HG03025 (cell line): Measurements from ENCODE around the gene MXRA7.
"Not testable (repeated sequence)": the region's sequence is repeated elsewhere in the genome, so short reads cannot be mapped to it uniquely, and the experiment has no call there.

Experiments
- ATAC-seq: cut with Tn5 transposase; IDR thresholded peaks from one replicate; pipeline ENCODE4 v1.9.1; 2021; ENCODE audit warnings: mild to moderate bottlenecking, moderate library complexity; ENCODE audit not compliant: unreplicated experiment, low FRiP score

The MXRA7 gene

DNA sequence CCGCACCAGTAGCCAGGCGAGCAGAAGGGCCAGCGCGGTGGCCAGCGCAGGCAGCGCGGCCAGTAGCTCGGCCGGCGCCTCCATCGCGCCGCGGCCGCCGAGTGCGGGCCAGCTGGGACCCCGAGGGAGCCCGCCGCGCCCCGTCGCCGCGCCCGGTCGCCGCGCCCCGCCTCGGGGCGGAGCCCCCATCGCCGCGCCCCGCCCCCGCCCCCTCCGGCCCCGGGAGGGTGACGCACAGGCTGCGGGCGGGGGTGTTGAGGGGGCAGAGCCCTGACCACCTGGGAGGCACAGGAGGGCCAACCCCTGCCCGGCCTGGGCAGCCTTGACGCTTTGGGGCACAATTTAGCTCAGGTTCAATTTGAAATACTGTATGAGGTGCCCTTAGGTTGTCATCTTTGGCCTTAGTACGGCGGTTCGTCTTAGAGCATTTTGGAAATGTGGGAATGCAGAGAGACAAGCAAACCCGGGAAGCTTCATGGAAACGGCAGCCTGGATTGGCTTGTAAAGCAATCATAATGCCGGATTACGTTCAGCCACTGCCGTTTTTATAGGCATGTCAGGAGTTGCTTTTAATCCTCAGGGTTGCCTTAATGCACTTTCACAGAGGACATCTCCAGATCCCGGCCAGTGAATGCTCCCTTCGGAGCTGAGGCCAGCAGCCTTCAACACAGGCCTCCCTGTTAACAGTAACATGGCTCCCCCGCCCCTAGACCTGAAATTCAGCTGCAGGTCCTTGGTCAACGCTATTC lies at the start of gene MXRA7:
MXRA7 (minus strand) TSS at position 103 of the 749 bp plus-strand sequence; CDS start at position 84, 19 bp downstream.
- ATAC-seq: no peak

- ATAC-seq: no peak
These were observed 47.8 kb upstream of the MXRA7 start for GRCh38 chr17:76758570-76758969.

DNA sequence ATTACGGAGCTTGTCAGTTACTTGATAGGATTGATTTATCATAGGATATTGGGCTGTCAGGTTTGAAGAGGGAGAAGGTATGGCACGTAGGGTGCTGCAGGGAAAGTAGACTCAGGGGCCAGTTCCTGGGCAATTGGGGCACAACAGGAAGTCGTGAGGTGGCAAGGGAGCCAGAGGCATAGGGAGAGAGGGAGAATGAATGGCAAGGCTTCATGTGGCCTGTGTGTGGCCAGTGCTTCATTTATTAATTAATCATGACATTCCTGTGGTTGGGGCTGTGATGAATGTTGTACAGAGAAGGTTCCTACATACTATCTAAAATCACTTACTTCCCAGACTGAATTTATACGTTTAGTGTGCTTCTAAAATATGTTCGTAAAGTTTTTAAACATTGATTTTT lies 46.5 kb upstream of the MXRA7 start:
- ATAC-seq: no peak

DNA sequence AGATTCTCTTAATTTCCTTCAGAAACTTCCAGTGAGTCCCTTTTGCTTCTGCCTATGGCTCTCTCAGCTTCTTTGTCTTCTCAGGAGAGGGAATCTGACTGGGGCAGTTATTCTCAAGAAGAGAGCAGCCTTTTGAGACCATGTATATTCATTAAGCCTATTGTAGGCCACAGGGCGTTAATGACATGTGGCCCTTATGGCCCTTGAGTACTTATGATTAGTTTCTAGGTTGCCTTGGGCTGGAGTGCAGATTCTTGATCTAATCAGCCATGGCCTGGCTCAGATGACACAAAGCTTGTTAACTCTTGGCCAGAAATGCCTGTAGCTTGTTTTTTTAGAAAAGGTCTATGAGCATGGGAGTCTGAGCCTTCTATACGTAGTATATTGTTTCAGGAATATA lies 44.5 kb upstream of the MXRA7 start:
- no peak for ATAC-seq

- ATAC-seq: no peak
These were observed 42.5 kb upstream of the MXRA7 start for GRCh38 chr17:76753061-76753961.

- no peak for ATAC-seq
These were observed 41.2 kb upstream of the MXRA7 start for GRCh38 chr17:76752006-76752405.

DNA sequence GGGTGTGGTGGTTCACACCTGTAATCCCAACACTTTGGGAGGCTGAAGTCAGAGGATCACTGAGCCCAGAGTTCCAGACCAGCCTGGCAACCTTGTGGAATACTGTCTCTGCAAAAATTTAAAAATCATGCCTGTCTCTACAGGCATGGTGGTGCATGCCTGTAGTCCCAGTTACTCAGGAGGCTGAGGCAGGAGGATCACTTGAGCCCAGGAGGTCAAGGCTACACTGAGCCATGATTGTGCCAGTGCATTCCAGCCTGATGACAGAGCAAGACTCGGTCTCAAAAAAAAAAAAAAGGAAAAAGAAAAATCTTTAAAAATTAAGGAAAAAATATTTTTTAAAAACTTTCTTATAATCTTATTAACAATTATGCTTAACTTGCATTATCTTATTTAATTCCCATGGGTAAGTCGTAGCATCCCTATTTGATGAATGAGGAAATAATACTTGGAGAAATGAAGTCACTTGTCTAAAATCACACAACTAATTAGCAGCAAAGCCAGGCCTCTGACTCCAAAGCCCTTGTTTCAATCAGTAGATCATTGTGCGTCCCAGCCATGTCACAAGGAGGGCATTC lies 40.7 kb upstream of the MXRA7 start:
- no peak for ATAC-seq

DNA sequence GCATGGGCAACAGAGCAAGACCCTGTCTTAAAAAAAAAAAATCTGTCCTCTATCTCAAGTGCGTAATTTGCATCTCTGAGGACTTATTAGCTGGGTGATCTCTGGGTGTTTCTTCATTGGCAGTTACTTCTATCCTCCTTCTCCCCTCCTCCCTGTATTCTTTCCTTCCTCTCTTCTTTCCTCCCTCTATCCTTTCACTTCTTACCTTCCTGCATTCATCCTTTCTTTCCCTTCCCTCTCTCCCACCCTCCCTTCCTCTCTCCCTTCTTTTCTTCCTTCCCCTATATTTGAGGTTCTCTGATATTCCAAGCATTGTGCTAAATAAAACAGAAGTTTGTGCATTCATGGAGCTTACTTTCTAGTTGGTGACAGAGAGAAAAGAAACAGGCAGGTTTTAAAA lies 37.9 kb upstream of the MXRA7 start:
- ATAC-seq: no peak

GRCh38 chr17:76747716-76748363 lies 37.1 kb upstream of the MXRA7 start:
- no peak for ATAC-seq

DNA sequence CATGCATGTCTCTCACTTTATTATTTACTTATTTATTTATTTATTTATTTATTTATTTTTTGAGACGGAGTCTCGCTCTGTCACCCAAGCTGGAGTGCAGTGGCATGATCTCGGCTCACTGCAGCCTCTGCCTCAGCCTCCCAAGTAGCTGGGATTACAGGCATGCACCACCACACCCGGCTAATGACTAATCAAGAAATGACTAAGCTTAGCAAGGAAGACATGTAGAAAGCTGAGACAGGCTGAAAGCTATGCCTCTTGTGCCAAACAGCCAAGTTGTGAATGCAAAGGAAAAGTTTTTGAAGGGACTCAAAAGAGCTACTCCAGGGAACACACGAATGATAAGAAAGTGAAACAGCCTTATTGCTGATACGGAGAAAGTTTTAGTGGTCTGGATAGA lies 35.0 kb upstream of the MXRA7 start:
- not testable (repeated sequence) for ATAC-seq

GRCh38 chr17:76744747-76745146 lies 34.0 kb upstream of the MXRA7 start:
- ATAC-seq: no peak

GRCh38 chr17:76742958-76743357 lies 32.2 kb upstream of the MXRA7 start:
- no peak for ATAC-seq

GRCh38 chr17:76740329-76741118 lies 29.8 kb upstream of the MXRA7 start:
- no peak for ATAC-seq

GRCh38 chr17:76739568-76740115 lies 28.9 kb upstream of the MXRA7 start:
- ATAC-seq: not testable (repeated sequence)

DNA sequence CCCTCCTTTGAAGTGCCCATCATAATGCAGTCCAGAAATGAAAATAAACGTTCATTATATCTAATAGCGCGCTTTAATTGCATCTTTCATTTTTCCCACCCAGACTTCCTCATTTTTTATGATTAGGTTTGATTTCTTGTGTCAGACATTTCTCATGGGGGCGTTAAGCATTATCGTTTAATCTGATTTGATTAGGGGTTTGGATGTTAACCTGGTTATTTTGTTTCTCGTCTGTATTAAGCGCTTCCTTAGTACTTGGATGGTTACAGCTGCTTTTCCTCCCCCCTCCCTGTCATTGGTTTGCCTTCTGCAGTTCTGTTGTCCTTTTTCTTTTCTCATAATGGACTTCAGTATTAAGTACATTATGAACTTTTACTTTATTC lies 27.7 kb upstream of the MXRA7 start:
- no peak for ATAC-seq

GRCh38 chr17:76737676-76738467 lies 27.1 kb upstream of the MXRA7 start, which contains the start of gene MFSD11:
TSS of gene MFSD11 (plus strand) at chr17:76738119. CDS start at chr17:76738353, 234 bp downstream.
- ATAC-seq: peak; percentile 58

DNA sequence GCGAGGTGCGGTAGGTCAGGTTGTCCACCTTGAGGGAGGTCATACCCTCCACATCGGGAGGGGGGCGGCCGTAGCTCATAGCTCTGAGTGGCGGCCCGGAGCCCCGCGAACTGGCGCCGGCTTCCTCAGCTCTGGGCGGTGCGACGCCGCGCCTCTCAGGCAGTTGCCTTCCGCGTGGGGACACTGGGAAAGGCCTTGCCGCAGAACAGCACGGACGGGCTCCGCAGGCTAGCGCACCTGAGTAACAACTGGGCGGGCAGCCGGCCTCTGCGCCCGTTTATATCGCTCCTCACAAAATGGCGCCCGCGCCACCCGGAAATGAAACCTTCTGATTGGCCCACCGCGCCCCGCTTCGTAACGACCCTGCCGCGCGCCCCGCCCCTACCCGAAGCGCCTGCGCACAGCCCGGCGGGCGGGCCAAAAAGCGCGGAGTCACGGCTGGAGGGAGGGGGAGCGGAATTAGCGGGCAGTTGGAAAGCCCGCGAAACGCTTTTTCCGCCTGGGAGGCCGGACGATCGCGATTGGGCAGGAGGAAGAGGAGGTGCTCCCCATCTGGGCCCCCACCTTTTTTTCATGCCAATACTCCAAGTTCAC lies 26.4 kb upstream of the MXRA7 start, which contains the start of gene SRSF2:
SRSF2 (minus strand) TSS at position 250 of the 594 bp plus-strand sequence; CDS start at position 79, 171 bp downstream.
- ATAC-seq: peak; percentile 72

DNA sequence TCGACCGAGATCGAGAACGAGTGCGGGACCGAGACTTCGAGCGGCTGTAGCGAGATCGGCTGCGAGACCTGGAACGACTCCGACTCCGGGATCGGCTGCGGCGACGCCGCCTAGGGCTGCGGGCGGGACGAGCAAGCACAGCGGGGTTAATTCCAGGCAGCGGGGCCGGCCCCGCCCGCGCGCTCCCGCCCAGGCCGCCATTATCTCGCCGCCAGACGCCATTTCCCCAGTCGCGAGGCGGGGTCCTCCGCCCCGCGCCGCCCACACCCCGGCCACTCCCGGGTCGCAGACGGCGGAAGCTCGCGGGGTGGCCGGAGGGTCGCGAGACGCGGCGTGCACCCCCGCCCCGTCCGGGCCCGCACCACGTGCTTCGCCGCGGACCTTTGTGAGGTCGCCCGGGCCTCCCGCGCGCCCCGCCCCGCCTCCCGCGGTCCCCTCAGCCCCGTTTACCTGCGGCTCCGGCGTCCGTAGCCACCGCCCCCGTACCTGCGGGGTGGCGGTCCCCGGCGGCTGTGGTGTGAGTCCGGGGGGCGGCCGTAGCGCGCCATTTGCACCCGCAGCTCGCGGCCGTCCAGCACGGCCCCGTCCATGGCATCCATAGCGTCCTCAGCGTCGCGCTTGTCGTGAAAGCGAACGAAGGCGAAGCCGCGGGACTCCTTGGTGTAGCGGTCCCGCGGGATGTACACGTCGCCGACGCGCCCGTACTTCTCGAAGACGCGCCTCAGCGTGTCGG lies 25.8 kb upstream of the MXRA7 start:
- ATAC-seq: peak; percentile 16
